H7 (cell line): ENCODE results near the gene C4orf36. TPM values are rescaled to one million over a fixed set of nuclear protein-coding genes. Genes with fewer than 3 reads are reported as not detected.
A peak's percentile ranks its signal among the peaks of the same experiment; 100 is the strongest.

Experiments
- DNase-seq: peaks from one replicate; pipeline ENCODE4 v3.0.0; 2012
- H3K27me3 ChIP-seq: 2 replicates; pipeline ENCODE4 v1.6.0; 2011; ENCODE audit warnings: mild to moderate bottlenecking, low read length; ENCODE audit not compliant: control insufficient read depth, insufficient read depth
- H3K36me3 ChIP-seq: replicated peaks from 2 replicates; pipeline ENCODE4 v1.5.1; 2011; ENCODE audit warnings: low read length; ENCODE audit not compliant: control insufficient read depth, insufficient read depth
- H3K4me3 ChIP-seq: 2 replicates; pipeline ENCODE4 v1.5.1; 2011; ENCODE audit warnings: low read depth, mild to moderate bottlenecking, control low read depth, low read length, moderate library complexity; ENCODE audit not compliant: insufficient read depth
- total RNA-seq: library from RNA; depleted of rRNA; stranded (reverse); fragments of >200 nt; shearing (Covaris generic); gene quantifications from 2 replicates; pipeline ENCODE4 v1.2.3, GENCODE V29; 2014; rRNA removed

C4orf36 gene, protein sequence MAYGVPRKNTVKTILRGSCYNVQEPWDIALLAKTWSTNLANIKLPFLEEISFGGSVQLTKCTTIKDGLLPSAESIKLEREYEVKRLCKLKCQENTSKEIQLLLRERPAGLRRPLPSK
- total RNA-seq = 0.97 TPM in 1 of 2 replicates, not detected in the other

DNA sequence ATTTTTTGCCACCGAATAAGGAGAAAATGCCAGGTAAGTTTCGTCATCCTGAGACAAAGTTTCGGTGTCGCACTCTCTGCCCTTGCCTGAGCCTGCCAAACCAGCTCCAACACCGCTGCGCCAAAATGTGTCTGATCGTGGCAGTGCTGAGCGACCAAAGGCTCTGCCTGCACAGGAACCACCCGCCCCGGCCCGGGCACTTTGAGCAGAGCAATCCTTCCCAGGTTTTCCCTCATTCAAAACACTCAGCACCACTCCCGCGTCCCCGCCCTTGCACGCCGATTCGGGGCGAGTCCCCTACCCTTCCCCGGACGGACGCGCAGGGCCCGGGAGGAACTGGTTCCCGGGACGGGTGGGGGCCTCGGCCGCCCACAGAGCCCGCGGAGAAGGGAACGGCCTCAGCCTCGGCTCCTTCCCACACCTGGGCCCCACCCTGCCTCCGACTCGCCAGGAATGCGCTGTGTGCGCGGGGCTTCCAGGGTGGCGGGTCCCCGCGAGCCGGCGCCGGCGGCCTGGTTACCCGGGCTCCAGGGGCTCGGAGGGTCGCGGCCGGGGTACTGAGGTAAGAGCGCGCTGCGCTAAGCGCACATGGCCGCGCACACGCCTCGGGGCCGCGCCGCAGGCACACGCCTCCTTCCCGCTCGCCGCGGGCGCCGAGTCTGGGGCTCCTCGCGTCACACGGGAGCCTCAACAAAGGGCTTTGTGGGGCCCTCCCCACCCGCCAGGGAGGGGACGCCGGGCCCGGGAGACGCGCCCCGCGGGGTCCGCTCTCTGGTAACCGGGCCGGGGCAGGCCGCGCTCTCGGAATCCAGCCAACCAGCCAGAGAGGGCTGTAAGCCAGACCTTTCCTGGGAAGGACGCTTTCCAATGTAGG is at the start of gene C4orf36:
C4orf36 (minus strand) TSS at position 661 of the 874 bp plus-strand sequence. CDS start 902 bp downstream, outside the sequence.
- H3K27me3 ChIP-seq = no peaks in the 10 kb centered on the region; the same call in 1 of the 2 replicates
- H3K4me3 ChIP-seq = peak within 1 kb of the TSS; percentile 71
- H3K36me3 ChIP-seq = 0 out of 2 replicates have a peak, but pooled peaks cover 1% of the 10 kb centered on the region
- peak; percentile 90 for DNase-seq

DNA sequence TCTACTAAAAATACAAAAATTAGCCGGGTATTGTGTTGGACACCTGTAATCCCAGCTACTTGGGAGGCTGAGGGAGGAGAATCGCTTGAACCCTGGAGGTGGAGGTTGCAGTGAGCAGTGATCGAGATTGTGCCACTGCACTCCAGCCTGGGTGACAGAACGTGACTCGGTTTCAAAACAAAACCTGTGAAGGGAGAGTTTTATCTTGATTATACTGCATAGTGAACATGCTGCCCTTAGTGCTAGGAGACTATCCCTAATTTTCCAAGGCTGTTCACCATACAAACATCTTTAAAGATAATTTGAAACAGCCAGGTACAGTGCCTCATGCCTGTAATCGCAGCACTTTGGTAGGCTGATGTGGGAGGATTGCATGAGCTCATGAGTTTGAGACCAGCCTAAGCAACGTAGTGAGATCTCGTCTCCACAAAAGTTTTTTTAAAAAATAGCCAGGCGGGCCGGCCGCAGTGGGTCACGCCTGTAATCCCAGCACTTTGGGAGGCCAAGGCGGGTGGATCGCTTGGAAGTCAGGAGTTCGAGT is 48.8 kb upstream of the C4orf36 start:
- no peak for DNase-seq
- no peaks in the 10 kb centered on the region for H3K27me3 ChIP-seq
- H3K36me3 ChIP-seq = no peaks in the 10 kb centered on the region
- H3K4me3 ChIP-seq = no peak overlapping the region

DNA sequence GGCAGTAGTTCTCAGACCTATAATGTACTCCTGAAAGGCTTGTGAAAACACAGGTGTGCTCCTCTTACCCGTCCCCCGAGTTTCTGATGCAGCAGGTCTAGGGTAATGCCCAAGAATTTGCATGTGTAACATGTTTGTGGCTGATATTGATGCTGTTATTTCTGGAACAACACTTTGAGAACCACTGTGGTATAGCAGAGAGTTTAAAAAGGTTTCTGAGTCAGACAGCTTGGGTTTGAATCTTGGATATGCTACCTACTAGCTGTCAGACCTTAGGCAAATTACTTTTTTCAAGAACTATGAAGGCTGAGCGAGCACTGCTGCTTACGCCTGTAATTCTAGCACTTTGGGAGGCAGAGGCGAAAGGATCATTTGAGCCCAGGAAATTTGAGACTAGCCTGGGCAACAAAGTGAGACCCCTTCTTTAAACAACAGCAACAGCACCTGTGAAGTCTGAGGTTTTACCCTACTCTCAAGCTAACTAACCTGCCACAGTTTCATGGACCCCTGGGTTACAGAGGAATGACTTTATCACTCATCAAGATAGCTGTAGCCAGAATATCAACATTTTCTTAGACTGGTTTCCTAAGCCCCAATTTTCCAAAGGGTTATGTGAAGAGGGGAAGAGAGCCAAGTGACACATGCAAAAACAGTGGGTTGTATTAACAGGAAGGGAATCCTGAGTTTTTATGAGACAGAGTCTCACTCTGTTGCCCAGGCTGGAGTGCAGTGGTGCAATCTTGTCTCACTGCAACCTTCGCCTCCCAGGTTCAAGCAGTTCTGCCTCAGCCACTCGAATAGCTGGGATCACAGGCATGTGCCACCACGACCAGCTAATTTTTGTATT is 47.7 kb upstream of the C4orf36 start:
- no peaks in the 10 kb centered on the region for H3K27me3 ChIP-seq
- no peak overlapping the region for H3K4me3 ChIP-seq
- no peak for DNase-seq
- H3K36me3 ChIP-seq = no peaks in the 10 kb centered on the region

DNA sequence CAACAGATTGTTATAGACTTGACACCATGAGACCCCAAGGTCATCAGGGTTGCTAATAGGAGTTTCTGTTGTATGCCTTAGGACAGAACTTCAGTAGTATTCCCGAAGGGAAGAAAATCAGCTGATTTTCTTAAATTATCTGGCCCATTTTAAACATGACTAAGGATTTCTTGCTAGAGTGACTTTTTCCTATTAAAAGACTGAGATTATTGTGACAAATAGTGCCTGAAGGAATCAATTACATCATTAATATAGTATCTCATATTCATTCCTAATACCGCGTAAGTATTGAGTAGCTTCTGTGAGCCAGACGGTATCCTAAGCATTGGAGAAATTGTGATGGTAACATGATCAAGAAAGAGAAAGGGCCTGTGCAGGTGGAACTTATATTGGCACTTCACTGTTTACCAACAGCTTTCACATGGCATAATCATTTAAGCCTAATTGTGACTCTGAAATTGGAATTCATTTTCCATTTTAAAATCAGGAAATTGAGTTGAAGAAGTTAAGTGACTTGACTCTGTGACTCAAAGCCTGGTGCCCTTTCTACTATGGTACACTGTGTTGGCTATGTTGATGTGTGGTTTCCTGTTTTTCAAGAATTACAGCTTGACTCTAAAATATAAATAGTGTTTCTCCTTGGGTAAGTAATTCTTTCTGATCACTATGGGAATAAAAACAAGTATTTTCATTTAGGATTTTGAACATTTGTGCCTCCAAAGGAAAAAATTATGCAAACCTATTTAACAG is 46.7 kb upstream of the C4orf36 start:
- Histone ChIP-seq H3K27me3 (no peaks in the 10 kb centered on the region), H3K36me3 (no peaks in the 10 kb centered on the region), H3K4me3 (no peak overlapping the region)
- no peak for DNase-seq

DNA sequence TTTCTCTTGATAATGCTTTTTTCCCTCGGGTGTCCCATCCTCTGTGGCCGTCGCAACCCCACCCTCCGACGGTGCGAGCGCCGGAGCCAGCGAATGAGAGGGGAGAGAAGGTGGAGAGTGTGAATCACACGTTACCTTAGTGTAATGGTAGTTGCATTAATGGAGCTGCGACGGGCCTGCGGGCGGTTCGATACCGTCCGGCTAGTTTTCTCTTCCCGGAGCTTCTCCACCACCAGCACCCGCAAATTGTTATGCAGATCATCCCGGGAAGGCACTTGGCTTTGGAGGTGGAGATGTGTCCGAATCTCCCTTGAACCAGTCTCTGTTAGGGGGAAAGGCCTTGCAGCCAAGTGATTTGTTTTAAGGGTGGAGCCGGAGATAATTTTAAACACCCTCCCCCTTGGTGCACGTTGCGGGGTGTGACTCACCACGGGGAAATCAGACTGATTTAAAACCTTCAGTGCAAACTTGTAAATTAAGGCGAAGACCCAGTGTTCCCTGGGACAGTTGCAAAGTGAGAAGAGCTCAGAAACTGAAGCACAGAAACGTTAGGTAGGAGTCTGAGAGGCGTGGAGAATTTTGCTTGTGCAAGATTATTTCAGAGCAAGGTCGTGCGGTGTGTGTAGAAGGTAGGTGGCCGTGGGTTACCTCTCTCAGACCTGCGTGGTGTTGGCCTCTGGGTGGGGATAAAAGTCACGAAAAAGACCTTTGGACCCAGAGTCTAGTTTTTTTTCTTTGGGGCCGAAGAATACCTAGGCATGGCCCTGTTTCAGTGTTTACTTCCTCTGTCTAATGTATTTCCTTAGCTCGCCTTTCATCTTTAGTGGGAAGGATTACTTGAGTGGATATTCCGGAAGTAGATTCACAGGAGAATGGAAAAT is 43.9 kb upstream of the C4orf36 start:
- Histone ChIP-seq H3K27me3 (no peaks in the 10 kb centered on the region), H3K4me3 (peak overlapping the region; percentile 77), H3K36me3 (no peaks in the 10 kb centered on the region)
- DNase-seq = peak; percentile 84

DNA sequence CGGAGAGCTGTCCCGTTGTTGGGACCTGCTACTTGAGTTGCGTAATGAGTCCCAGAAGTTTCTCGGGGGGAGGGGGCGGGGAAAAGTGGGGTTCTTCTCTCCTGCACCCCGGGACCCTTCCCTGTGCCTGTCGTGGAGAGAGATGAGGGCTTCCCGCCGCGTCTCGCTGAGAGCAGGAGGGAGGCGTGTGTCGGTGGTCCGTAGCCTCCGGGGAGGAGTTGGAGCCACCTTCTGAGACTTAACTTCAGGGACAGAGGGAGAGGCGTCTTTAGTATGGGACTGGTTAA is 43.3 kb upstream of the C4orf36 start:
- Histone ChIP-seq H3K36me3 (no peaks in the 10 kb centered on the region), H3K27me3 (no peaks in the 10 kb centered on the region), H3K4me3 (peak overlapping the region; percentile 77)
- peak; percentile 64 for DNase-seq

DNA sequence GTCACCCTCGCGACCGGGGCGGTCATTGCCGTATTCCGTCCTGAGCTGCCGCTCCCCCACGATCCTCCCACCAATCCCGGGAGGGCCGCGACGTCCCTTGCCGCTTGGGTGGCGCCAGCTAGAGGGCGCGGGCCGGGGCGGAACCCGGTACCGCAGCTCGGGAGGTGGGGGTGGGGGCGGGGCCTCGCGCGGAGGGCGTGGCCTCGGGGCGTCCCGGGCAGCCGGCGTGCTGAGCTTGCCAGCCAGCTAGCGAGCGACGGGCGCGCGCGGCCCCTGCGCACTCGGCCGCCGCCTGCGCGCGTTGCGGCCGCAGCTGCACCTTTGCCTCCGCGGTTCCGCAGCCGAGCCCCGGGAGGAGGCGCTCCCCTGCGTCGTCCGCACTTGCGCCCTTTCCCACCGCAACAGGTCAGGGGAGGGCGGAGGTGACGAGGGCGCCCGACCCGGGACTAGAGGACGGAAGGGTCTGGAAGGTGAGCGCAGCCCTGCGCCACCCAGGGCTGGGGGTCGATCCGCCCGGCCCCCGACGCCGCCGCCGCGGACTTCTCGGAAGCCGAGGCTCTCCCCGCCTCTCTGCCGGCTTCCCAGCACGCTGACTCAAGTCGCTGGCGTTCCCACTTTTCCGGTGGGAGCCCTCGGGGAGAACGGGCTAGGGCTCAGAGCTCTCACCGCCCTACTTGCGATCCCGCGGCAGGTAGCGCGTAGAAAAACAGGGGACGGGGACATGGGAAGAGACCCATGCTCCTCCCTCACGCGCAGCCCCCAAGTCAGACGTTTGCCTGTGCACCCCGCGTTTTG is 42.7 kb upstream of the C4orf36 start, which contains the start of gene AFF1:
AFF1 (plus strand) TSS at position 241 of the 795 bp plus-strand sequence. CDS start 13,523 bp downstream, outside the sequence.
- H3K36me3 ChIP-seq = no peaks in the 10 kb centered on the region
- H3K27me3 ChIP-seq = no peaks in the 10 kb centered on the region
- H3K4me3 ChIP-seq = peak within 1 kb of the TSS; percentile 77
- peak; percentile 98 for DNase-seq

DNA sequence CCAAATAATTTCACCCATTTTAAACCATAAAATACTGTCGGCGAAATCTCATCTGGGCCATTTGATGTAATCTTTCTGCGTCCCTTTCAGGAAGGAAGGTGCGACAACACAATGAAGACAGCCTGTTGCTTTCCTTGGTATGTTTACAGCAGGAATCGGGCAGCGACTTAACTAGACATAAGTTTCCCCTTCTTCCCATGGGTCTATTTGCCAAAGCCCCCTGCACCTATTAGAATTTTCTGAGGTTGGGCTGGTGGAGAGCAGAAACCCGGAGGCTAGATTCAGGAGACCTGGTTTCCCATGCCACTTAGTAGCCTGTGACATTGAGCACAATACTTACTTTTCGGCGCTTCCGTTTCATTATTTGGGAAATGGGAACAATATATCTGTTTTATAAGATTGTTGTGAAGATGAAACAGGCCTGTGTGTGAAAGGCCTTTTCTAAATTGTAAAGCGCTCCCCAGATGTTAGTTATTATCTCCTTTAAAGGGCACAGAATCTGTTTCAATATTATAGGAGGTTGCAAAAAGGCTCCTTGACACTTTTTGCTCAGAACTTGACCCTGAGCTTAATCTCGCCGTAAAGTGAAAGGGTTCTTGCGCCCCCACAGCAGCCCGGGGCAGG is 42.0 kb upstream of the C4orf36 start:
- Histone ChIP-seq H3K36me3 (no peaks in the 10 kb centered on the region; the same call in 1 of the 2 replicates), H3K4me3 (peak overlapping the region; percentile 77), H3K27me3 (no peaks in the 10 kb centered on the region)
- peak; percentile 42 for DNase-seq

DNA sequence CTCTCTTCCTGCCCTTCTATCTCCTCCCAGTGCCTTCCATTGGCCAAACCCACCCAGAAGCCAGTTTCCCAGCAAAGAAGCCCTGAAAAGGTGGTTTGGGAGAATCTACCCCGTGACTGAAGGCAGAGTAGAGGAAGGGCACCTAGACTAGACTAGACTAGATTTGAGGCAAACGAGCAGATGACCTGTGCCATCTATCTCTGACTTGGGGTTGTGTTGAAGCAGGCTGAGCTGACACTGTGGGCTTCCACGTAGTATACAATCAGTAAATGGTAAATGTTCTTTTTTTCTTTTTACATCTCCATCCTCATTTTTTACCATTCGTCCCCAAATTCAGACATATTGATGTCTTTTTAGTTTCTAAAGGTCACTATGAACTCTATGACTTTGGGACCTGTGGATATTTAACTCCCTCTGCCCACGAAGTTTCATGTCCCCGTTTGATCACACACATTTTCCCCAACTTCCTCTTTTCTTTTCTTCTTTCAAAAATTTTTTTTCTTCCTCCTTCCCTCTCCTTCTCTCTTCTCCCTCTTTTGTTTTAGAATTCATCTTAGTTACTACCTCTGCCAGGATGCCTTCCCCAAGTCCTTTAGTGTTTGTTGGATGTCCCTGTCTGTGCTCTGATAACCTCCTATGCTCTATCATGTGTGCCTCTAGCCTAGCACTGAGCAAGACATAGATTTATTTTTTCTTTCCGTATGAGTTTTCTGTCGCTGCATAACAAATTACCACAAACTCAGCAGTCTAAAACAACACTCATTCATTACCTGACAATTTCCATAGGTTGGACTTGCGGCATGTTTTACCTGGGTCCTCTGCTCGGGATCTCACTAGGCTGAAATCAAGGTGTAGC is 36.4 kb upstream of the C4orf36 start:
- Histone ChIP-seq H3K4me3 (no peak overlapping the region), H3K36me3 (no peaks in the 10 kb centered on the region; the same call in 1 of the 2 replicates), H3K27me3 (no peaks in the 10 kb centered on the region)
- no peak for DNase-seq

DNA sequence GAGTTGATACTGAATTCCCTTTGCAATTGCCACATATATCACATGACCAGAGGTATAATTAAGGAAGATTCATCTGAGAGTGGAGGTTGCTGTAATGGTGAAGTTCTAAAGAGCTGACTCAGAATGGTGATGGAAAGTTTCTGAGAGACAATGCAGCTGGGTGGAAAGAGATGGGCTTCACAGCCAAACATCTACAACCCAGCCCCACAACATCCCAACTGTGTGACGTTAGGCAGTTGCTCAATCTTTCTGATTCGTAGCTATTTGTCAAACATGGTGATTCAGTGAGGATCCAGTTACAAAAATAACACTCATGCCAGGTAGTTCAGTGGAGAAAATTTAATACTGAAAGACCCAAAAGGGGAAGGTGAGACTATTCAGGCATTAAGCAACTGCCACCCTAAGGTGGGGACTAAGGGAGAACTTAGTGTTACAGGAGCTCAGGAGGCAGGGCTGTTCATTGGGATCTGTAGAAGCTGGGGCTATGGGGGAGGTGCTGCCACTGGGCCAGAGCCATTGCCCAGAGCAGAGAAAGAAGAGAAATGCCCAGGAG is 35.7 kb upstream of the C4orf36 start:
- Histone ChIP-seq H3K4me3 (no peak overlapping the region), H3K27me3 (no peaks in the 10 kb centered on the region), H3K36me3 (no peaks in the 10 kb centered on the region; the same call in 1 of the 2 replicates)
- DNase-seq = no peak

DNA sequence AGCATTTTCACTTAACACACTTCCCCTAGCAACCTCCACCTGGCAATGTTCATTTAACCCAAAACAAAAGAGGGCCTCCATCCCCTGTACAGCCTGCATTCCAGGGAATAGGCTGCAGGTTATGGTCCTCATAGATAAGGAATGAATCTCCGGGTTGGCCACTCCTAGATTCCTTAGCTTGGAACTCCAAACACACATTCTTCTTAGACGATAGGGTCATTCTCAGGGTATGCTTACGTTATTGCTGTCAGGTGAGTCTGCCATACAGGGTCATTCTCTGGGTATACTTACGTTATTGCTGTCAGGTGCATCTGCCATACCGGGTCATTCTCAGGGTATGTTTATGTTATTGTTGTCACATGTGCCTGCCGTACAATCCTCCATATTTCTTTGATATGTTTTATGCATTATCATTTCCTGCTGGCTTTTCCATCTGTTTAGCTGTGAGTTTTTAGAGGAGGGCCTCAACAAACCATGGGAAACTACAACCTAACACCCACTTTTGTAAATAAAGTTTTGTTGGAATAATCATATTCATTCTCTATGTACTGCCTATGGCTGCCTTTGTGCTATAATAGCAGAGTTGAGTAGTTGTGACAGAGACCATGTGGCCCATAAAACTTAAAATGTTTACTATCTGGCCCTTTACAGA is 34.3 kb upstream of the C4orf36 start:
- DNase-seq = no peak
- Histone ChIP-seq H3K27me3 (no peaks in the 10 kb centered on the region), H3K36me3 (no peaks in the 10 kb centered on the region; the same call in 1 of the 2 replicates), H3K4me3 (no peak overlapping the region)
